ENCODE measurements around the gene PAQR3. TPM values are rescaled to one million over a fixed set of nuclear protein-coding genes. Genes with fewer than 3 reads are reported as not detected.

PAQR3 gene
- total and polyA plus RNA-seq, 12 donors, result 1.1 to 14.1 (median 5.8) TPM

- no peak overlapping the region for H3K27ac ChIP-seq
- no peaks in the 10 kb centered on the region for H3K27me3 ChIP-seq
- intact Hi-C loops (cut with DNase I), result no loop called here
- no peaks in the 10 kb centered on the region for H3K36me3 ChIP-seq (replicated peaks in 1 of 2)
- TF ChIP-seq CTCF (IDR thresholded peaks at IDR 0.05) (no peak), POLR2A (IDR thresholded peaks at IDR 0.05) (no peak)
- H3K4me3 ChIP-seq, result no peak overlapping the region
- peaks cover 11 to 13% of the 10 kb centered on the region in 2 donors for H3K4me1 ChIP-seq (replicated peaks in 1 of 2)
- DNase-seq, result no peak
- H3K9me3 ChIP-seq (replicated peaks in 1 of 3), result no peaks in the 10 kb centered on the region
- 87 to 94% (median 88%) methylated on average over 4 of the region's 4 CpGs for WGBS, 4 donors
Measured at GRCh38 chr4:78936989-78937388, 2.2 kb downstream of the PAQR3 start.

- Histone ChIP-seq H3K9me3 (replicated peaks in 1 of 3) (no peaks in the 10 kb centered on the region), H3K27ac (no peak overlapping the region), H3K4me3 (no peak overlapping the region), H3K36me3 (replicated peaks in 1 of 2) (no peaks in the 10 kb centered on the region), H3K27me3 (no peaks in the 10 kb centered on the region), H3K4me1 (replicated peaks in 1 of 2) (no peaks in the 10 kb centered on the region)
- TF ChIP-seq POLR2A (IDR thresholded peaks at IDR 0.05) (no peak), CTCF (IDR thresholded peaks at IDR 0.05) (no peak)
- no peak for DNase-seq
- intact Hi-C loops (cut with DNase I), result no loop called here
- 93 to 97% (median 95%) methylated on average over 6 of the region's 6 CpGs for WGBS, 4 donors
Measured at GRCh38 chr4:78930016-78930629, 9.1 kb downstream of the PAQR3 start.

GRCh38 chr4:78928835-78929234, 10.4 kb downstream of the PAQR3 start:
- H3K9me3 ChIP-seq (replicated peaks in 1 of 3), result no peaks in the 10 kb centered on the region
- no peak for TF ChIP-seq POLR2A (IDR thresholded peaks at IDR 0.05)
- no peak for TF ChIP-seq CTCF (IDR thresholded peaks at IDR 0.05)
- H3K27me3 ChIP-seq, result no peaks in the 10 kb centered on the region
- intact Hi-C loops (cut with DNase I), result no loop called here
- 95 to 97% (median 95%) methylated on average over 8 to 9 of the region's 9 CpGs for WGBS, 4 donors
- H3K27ac ChIP-seq, result no peak overlapping the region
- no peak for DNase-seq
- H3K4me3 ChIP-seq, result no peak overlapping the region
- H3K4me1 ChIP-seq (replicated peaks in 1 of 2), result no peaks in the 10 kb centered on the region
- H3K36me3 ChIP-seq (replicated peaks in 1 of 2), result no peaks in the 10 kb centered on the region

GRCh38 chr4:78926826-78927225, 12.4 kb downstream of the PAQR3 start:
- no peaks in the 10 kb centered on the region for H3K36me3 ChIP-seq (replicated peaks in 1 of 2)

More at GRCh38 chr4:78926826-78927225, 12.4 kb downstream of the PAQR3 start:
- 64 to 83% (median 76%) methylated on average over 1 of the region's 1 CpG for WGBS, 4 donors
- Histone ChIP-seq H3K4me1 (replicated peaks in 1 of 2) (no peaks in the 10 kb centered on the region), H3K9me3 (replicated peaks in 1 of 3) (no peaks in the 10 kb centered on the region), H3K27me3 (no peaks in the 10 kb centered on the region), H3K27ac (no peak overlapping the region), H3K4me3 (no peak overlapping the region)
- intact Hi-C loops (cut with DNase I), result no loop called here
- TF ChIP-seq CTCF (IDR thresholded peaks at IDR 0.05) (no peak), POLR2A (IDR thresholded peaks at IDR 0.05) (no peak)
- DNase-seq, result no peak
